Neuronal stem cell (in vitro differentiated cells): ENCODE measurements around the gene CDIP1.

Experiments used
- DNase-seq: peaks from one replicate; pipeline ENCODE4 v3.0.0-alpha.2; 2013; ENCODE audit warnings: low spot score
- H2AFZ ChIP-seq: one replicate; pipeline ENCODE4 v1.6.1; 2013; ENCODE audit warnings: mild to moderate bottlenecking, low read length, inconsistent platforms
- H2AK5ac ChIP-seq: 2 replicates; pipeline ENCODE4 v1.6.1; 2013; ENCODE audit warnings: low read depth, mild to moderate bottlenecking, inconsistent platforms, low read length, moderate library complexity, mixed read lengths
- H2BK120ac ChIP-seq: 2 replicates; pipeline ENCODE4 v1.6.1; 2013; ENCODE audit warnings: low read depth, mild to moderate bottlenecking, inconsistent platforms, low read length, moderate library complexity, mixed read lengths
- H2BK12ac ChIP-seq: one replicate; pipeline ENCODE4 v1.6.1; 2013; ENCODE audit warnings: low read length, inconsistent platforms
- H2BK15ac ChIP-seq: 2 replicates; pipeline ENCODE4 v1.6.1; 2013; ENCODE audit warnings: mild to moderate bottlenecking, low read length, inconsistent platforms, mixed read lengths
- H2BK5ac ChIP-seq: one replicate; pipeline ENCODE4 v1.6.1; 2013; ENCODE audit warnings: inconsistent platforms, mild to moderate bottlenecking, low read length, moderate library complexity
- H3K14ac ChIP-seq: one replicate; pipeline ENCODE4 v1.6.1; 2013; ENCODE audit warnings: low read length, inconsistent platforms
- H3K18ac ChIP-seq: 2 replicates; pipeline ENCODE4 v1.6.1; 2013; ENCODE audit warnings: low read length, inconsistent platforms
- H3K23ac ChIP-seq: 2 replicates; pipeline ENCODE4 v1.6.1; 2013; ENCODE audit warnings: low read depth, mild to moderate bottlenecking, mixed read lengths, low read length, inconsistent platforms; ENCODE audit not compliant: poor library complexity
- H3K27ac ChIP-seq: replicated peaks from 3 replicates; pipeline ENCODE4 v1.5.1; 2013; ENCODE audit warnings: low read length, inconsistent platforms
- H3K27me3 ChIP-seq, 3 experiments: 2 replicates each; pipeline ENCODE4 v1.6.1; 2013; ENCODE audit warnings: low read length in 3 of 3, mild to moderate bottlenecking in 2 of 3, inconsistent platforms in 1 of 3, low read depth in 1 of 3, mixed read lengths in 1 of 3, moderate library complexity in 1 of 3; ENCODE audit not compliant: control insufficient read depth in 3 of 3, insufficient read depth in 3 of 3
- H3K36me3 ChIP-seq, 2 donors: replicated peaks in 1 of 2; 2 replicates each; pipeline ENCODE4 v1.6.1; 2013; ENCODE audit warnings: low read length in 2 of 2; ENCODE audit not compliant: control insufficient read depth in 2 of 2, insufficient read depth in 2 of 2
- H3K4ac ChIP-seq: 2 replicates; pipeline ENCODE4 v1.6.1; 2013; ENCODE audit warnings: inconsistent platforms, mild to moderate bottlenecking, low read length, moderate library complexity
- H3K4me1 ChIP-seq, 2 donors: 1 replicate in 1 of 2; 2 replicates in 1 of 2; pipeline ENCODE4 v1.6.1; 2013; ENCODE audit warnings: low read length in 2 of 2, low read depth in 1 of 2; ENCODE audit not compliant: control insufficient read depth in 2 of 2, insufficient read depth in 1 of 2
- H3K4me2 ChIP-seq: one replicate; pipeline ENCODE4 v1.6.1; 2013; ENCODE audit warnings: mild to moderate bottlenecking, low read length, inconsistent platforms; ENCODE audit not compliant: insufficient read depth, poor library complexity, severe bottlenecking
- H3K4me3 ChIP-seq, 2 donors: 2 replicates each; pipeline ENCODE4 v1.5.1; 2013; ENCODE audit warnings: low read length in 2 of 2, mild to moderate bottlenecking in 2 of 2, inconsistent platforms in 1 of 2, moderate library complexity in 1 of 2
- H3K79me1 ChIP-seq: one replicate; pipeline ENCODE4 v1.6.1; 2013; ENCODE audit warnings: low read depth, mild to moderate bottlenecking, inconsistent platforms, low read length, moderate library complexity
- H3K9ac ChIP-seq: one replicate; pipeline ENCODE4 v1.6.1; 2013; ENCODE audit warnings: mild to moderate bottlenecking, low read depth, low read length, inconsistent platforms; ENCODE audit not compliant: poor library complexity
- H3K9me3 ChIP-seq, 2 donors: replicated peaks in 1 of 2; 2 replicates each; pipeline versions ENCODE3 to v1.6.1; 2013; ENCODE audit warnings: low read length in 2 of 2, mild to moderate bottlenecking in 2 of 2, inconsistent platforms in 1 of 2, low read depth in 1 of 2, mixed read lengths in 1 of 2, moderate library complexity in 1 of 2; ENCODE audit not compliant: control insufficient read depth in 2 of 2, insufficient read depth in 1 of 2
- H4K8ac ChIP-seq: one replicate; pipeline ENCODE4 v1.6.1; 2013; ENCODE audit warnings: low read depth, mild to moderate bottlenecking, inconsistent platforms, low read length, moderate library complexity
- H4K91ac ChIP-seq: one replicate; pipeline ENCODE4 v1.6.1; 2013; ENCODE audit warnings: low read length, low read depth, mild to moderate bottlenecking, inconsistent platforms; ENCODE audit not compliant: poor library complexity
- WGBS, 2 donors: extraction: QIAGEN DNeasy Blood & Tissue Kit; methylation state at CpG; one replicate each; pipeline ENCODE4 v1.1.7; 2013; ENCODE audit warnings: missing lambda C conversion rate in 2 of 2, mixed read lengths in 1 of 2; ENCODE audit not compliant: insufficient read length in 2 of 2, insufficient replicate concordance in 1 of 2; ENCODE audit errors: extremely low coverage in 2 of 2; 5-methylcytosine and 5-hydroxymethylcytosine counted together

Gene CDIP1

DNA sequence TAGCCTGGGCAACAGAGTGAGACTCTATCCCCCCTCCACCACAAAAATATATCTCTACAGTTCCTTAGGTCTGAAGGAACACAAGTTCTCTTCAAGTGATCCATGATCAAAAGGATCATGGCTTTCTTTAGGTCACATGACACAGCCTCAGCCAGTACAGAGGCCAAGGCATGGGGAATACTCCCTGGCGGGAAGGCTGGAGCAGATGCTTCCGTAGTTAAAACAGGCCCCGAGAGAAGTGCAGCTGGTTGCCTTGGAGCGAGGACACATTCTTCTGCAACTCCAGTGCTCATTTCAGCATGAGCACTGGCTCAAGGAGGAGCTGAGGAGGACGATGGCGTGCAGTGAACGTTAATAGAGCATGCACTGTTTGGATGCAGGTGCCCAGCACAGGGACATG, 13.5 kb downstream of the CDIP1 start:
- WGBS, 2 donors: no CpG with 5 or more reads among the region's 7 CpGs
- no peak overlapping the region for H2BK120ac ChIP-seq

DNA sequence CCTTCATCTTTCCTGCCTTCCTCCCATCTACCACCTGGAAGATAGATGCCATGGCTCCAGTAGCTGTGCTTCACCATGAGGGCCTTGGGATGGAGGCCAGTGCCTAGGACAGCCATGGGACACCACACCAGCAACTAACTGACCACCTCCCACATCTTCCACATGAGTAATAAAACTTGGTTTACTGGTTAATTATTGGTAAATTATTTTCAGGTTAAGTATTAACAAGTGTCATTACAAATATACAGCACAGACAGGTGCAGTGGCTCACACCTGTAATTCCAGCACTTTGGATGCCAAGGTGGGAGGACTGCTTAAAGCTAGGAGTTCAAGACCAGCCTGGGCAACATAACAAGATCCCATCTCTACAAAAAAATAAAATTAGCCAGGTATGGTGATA, 14.0 kb downstream of the CDIP1 start:
- DNase-seq: no peak
- H3K4ac ChIP-seq: no peak overlapping the region
- no peak overlapping the region for H4K91ac ChIP-seq
- H3K9ac ChIP-seq: no peak overlapping the region
- no peak overlapping the region for H2AK5ac ChIP-seq
- H3K4me2 ChIP-seq: no peak overlapping the region
- H3K27me3 ChIP-seq: no peaks in the 10 kb centered on the region
- no peak overlapping the region for H3K4me3 ChIP-seq
- no peaks in the 10 kb centered on the region for H3K9me3 ChIP-seq
- H3K14ac ChIP-seq: no peak overlapping the region
- peaks cover 2 to 15% of the 10 kb centered on the region in 2 donors for H3K4me1 ChIP-seq
- no peak overlapping the region for H3K18ac ChIP-seq
- no peak overlapping the region for H2BK12ac ChIP-seq
- no peak overlapping the region for H2BK120ac ChIP-seq
- no peak overlapping the region for H2AFZ ChIP-seq
- H3K23ac ChIP-seq: no peak overlapping the region
- peaks cover 5 to 31% of the 10 kb centered on the region in 2 donors for H3K36me3 ChIP-seq
- no peak overlapping the region for H3K27ac ChIP-seq
- no peak overlapping the region for H2BK15ac ChIP-seq
- peaks cover 7% of the 10 kb centered on the region for H3K79me1 ChIP-seq
- H2BK5ac ChIP-seq: no peak overlapping the region
- H4K8ac ChIP-seq: no peak overlapping the region

More for the DNA sequence above, 13.5 kb downstream of the CDIP1 start:
- Histone ChIP-seq H3K23ac (no peak overlapping the region), H3K36me3 (peaks cover 5 to 33% of the 10 kb centered on the region in 2 donors), H4K91ac (no peak overlapping the region), H3K79me1 (peaks cover 8% of the 10 kb centered on the region), H2AK5ac (no peak overlapping the region), H4K8ac (no peak overlapping the region), H3K4me3 (no peak overlapping the region), H3K27me3 (no peaks in the 10 kb centered on the region), H2BK15ac (no peak overlapping the region), H2AFZ (no peak overlapping the region), H3K9ac (no peak overlapping the region), H3K18ac (no peak overlapping the region), H3K4ac (no peak overlapping the region), H3K4me1 (peaks cover 2 to 16% of the 10 kb centered on the region in 2 donors), H3K9me3 (no peaks in the 10 kb centered on the region), H3K27ac (no peak overlapping the region), H2BK12ac (no peak overlapping the region), H3K4me2 (no peak overlapping the region), H3K14ac (no peak overlapping the region), H2BK5ac (no peak overlapping the region)
- no peak for DNase-seq

DNA sequence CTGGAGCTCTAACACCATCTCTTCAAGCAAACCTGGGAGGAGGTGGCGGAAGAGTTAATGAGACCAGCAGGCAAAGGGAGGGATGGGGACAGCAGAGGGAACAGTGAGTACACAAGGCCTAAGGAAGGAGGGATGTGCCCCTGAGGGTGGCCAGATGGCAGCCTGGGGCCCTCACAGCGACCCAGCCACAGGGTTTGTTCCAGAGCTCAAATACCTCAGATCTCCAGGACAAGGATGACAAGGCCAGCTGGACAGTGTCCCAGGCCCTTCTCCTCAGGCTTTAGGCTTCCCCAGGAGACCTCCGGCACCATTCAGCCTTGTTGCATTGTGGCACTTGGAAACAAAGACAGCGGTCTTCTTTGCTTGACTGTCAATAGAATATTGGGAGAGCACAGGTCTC, 14.9 kb downstream of the CDIP1 start:
- Histone ChIP-seq H2BK15ac (no peak overlapping the region), H3K4me3 (no peak overlapping the region), H3K23ac (no peak overlapping the region), H2AK5ac (no peak overlapping the region), H3K4ac (no peak overlapping the region), H3K4me2 (no peak overlapping the region), H2BK5ac (no peak overlapping the region), H3K27me3 (no peaks in the 10 kb centered on the region), H3K18ac (no peak overlapping the region), H2BK12ac (no peak overlapping the region), H3K14ac (no peak overlapping the region), H3K36me3 (peaks cover 5 to 30% of the 10 kb centered on the region in 2 donors), H3K79me1 (peaks cover 7% of the 10 kb centered on the region), H3K9me3 (no peaks in the 10 kb centered on the region), H2AFZ (no peak overlapping the region), H2BK120ac (no peak overlapping the region), H4K8ac (no peak overlapping the region), H3K27ac (no peak overlapping the region), H4K91ac (no peak overlapping the region), H3K9ac (no peak overlapping the region), H3K4me1 (peaks cover 2 to 15% of the 10 kb centered on the region in 2 donors)
- no CpG with 5 or more reads among the region's 4 CpGs for WGBS, 2 donors
- no peak for DNase-seq

DNA sequence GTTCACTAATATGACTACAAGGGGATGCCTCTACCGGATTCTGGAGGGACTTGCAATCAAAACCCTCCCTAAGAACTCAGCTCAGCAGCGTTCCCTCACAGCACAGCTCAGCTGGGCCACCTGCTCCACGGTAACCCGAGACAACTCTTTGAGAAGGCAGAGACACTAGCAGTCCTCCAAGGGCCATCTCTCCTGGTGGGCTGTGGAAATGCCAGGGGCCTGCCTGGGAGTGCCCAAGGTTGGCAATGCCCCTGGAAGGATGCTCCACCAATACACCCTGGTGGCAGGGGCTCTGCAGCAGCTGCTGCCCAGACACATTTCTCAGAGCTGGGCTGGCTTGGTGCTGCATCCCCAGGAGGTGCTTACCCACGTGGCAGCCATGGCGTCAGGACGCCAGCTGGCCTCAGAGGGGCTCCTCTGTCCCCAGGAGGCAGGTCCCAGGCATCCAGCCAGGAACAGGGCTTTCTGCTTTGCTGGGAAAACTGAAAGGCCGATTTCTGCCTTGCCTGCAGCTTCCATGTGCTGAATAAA, 16.5 kb downstream of the CDIP1 start:
- no CpG with 5 or more reads among the region's 8 CpGs for WGBS, 2 donors

More for the DNA sequence above, 16.5 kb downstream of the CDIP1 start:
- Histone ChIP-seq H2BK120ac (no peak overlapping the region), H2AFZ (no peak overlapping the region), H4K8ac (no peak overlapping the region), H3K4me3 (no peak overlapping the region), H2BK12ac (no peak overlapping the region), H2BK15ac (no peak overlapping the region), H3K79me1 (peaks cover 8% of the 10 kb centered on the region), H3K27ac (peak overlapping the region; percentile 27), H3K4me2 (no peak overlapping the region), H3K4me1 (peaks cover 2 to 15% of the 10 kb centered on the region in 2 donors), H3K9me3 (no peaks in the 10 kb centered on the region), H3K36me3 (peaks cover 5 to 30% of the 10 kb centered on the region in 2 donors), H3K23ac (no peak overlapping the region), H2AK5ac (peak overlapping the region; percentile 3), H3K4ac (no peak overlapping the region), H3K18ac (peak overlapping the region; percentile 12), H3K14ac (no peak overlapping the region), H3K9ac (no peak overlapping the region), H3K27me3 (no peaks in the 10 kb centered on the region), H4K91ac (no peak overlapping the region), H2BK5ac (no peak overlapping the region)
- DNase-seq: no peak
